DND-41 (cell line): ENCODE results near the gene DPP9.

Experiments used
- ATAC-seq: fragments of 200-7000 bp; cut with Tn5 transposase; 3 replicates; pipeline ENCODE4 v1.9.1; 2021; ENCODE audit warnings: low read depth; ENCODE audit not compliant: insufficient read depth
- DNase-seq: peaks from one replicate; pipeline ENCODE4 v3.0.0-alpha.2; 2020
- H2AFZ ChIP-seq: 2 replicates; pipeline ENCODE4 v1.6.0; 2012; ENCODE audit warnings: low read depth, low read length
- H3K27ac ChIP-seq: 2 replicates; pipeline ENCODE4 v1.5.1; 2012; ENCODE audit warnings: low read length, inconsistent platforms
- H3K27me3 ChIP-seq: fragments of 200-600 bp; sonication (generic); 2 replicates; pipeline ENCODE4 v1.6.0; 2012; ENCODE audit warnings: low read length, mild to moderate bottlenecking, inconsistent platforms; ENCODE audit not compliant: insufficient read depth, poor library complexity
- H3K36me3 ChIP-seq: 2 replicates; pipeline ENCODE4 v1.5.1; 2012; ENCODE audit warnings: low read length, inconsistent platforms; ENCODE audit not compliant: insufficient read depth
- H3K4me1 ChIP-seq: 2 replicates; pipeline ENCODE4 v1.5.1; 2012; ENCODE audit warnings: mild to moderate bottlenecking, low read length; ENCODE audit not compliant: insufficient read depth
- H3K4me2 ChIP-seq: 2 replicates; pipeline ENCODE4 v1.6.0; 2012; ENCODE audit warnings: mild to moderate bottlenecking, moderate library complexity, low read length, inconsistent platforms; ENCODE audit not compliant: insufficient read depth
- H3K4me3 ChIP-seq, 2 experiments: fragments of 200-600 bp in 1 of 2; shearing (Covaris generic) in 1 of 2; 2 replicates each; pipeline ENCODE4 v1.5.1; 2012 to 2016; ENCODE audit warnings: inconsistent platforms in 2 of 2, low read length in 2 of 2, mild to moderate bottlenecking in 2 of 2, low read depth in 1 of 2, moderate library complexity in 1 of 2
- H3K79me2 ChIP-seq: 2 replicates; pipeline ENCODE4 v1.6.0; 2012; ENCODE audit warnings: low read length, inconsistent platforms; ENCODE audit not compliant: insufficient read depth
- H3K9ac ChIP-seq: 2 replicates; pipeline ENCODE4 v1.6.0; 2012; ENCODE audit warnings: low read depth, mild to moderate bottlenecking, inconsistent platforms, low read length, moderate library complexity
- H3K9me3 ChIP-seq: 2 replicates; pipeline ENCODE4 v1.5.1; 2012; ENCODE audit warnings: low read length, moderate library complexity, mild to moderate bottlenecking, inconsistent platforms; ENCODE audit not compliant: insufficient read depth, severe bottlenecking
- H4K20me1 ChIP-seq: 2 replicates; pipeline ENCODE4 v1.6.0; 2012; ENCODE audit warnings: low read length; ENCODE audit not compliant: insufficient read depth
- EZH2 ChIP-seq: IDR thresholded peaks from 3 replicates; pipeline ENCODE4 v1.6.1; 2012; ENCODE audit warnings: borderline replicate concordance, low read depth, mild to moderate bottlenecking, moderate library complexity, low read length, inconsistent platforms; ENCODE audit not compliant: severe bottlenecking
- TF ChIP-seq, protein P1 (sequence below): IDR thresholded peaks from 2 replicates; pipeline ENCODE4 v1.5.1; 2012; ENCODE audit warnings: borderline replicate concordance, low read length, moderate library complexity, mild to moderate bottlenecking; ENCODE audit not compliant: poor library complexity, severe bottlenecking; ENCODE audit errors: extremely low read depth

The DPP9 gene

DNA sequence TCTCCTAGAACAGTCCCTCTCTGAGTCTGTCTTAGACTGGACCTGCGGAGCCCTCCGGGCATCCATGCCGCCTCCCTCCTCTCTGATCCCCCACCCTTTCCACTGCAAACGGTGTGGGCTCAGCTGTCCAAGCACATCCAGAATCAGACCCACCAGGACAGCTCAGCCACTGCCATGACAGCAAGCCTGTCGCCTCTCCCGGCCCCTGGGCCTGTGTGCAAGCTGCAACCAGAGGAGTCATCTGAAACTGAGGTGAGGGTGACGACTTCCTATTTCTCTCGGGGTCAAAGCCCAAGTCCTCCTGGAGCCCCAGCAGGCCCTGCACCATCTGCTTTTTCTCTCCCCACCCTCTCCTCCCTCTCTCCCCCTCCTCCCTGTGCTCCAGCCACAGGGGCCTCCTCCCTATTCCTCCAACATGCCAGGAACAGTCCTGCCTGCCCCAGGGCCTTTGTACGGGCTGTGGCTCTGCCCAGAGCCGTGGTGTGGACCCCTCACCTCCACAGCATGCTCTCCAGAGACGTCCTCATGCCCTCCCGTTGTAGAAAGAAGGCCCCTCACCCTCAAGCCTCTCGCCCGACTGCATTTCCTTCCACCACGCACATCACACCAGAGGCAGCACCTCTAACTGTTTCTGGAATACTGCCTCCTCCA lies 30.0 kb downstream of the DPP9 start:
- Histone ChIP-seq H3K27me3 (no peaks in the 10 kb centered on the region), H4K20me1 (peaks cover 10% of the 10 kb centered on the region), H3K4me3 (no peak overlapping the region), H3K9ac (no peak overlapping the region), H2AFZ (no peak overlapping the region), H3K4me1 (no peaks in the 10 kb centered on the region), H3K9me3 (no peaks in the 10 kb centered on the region), H3K36me3 (peaks cover 87% of the 10 kb centered on the region), H3K27ac (no peak overlapping the region), H3K4me2 (no peak overlapping the region), H3K79me2 (no peaks in the 10 kb centered on the region)
- DNase-seq (no peak), ATAC-seq (no peak)
- TF ChIP-seq EZH2 = no peak
- TF ChIP-seq, protein P1, sequence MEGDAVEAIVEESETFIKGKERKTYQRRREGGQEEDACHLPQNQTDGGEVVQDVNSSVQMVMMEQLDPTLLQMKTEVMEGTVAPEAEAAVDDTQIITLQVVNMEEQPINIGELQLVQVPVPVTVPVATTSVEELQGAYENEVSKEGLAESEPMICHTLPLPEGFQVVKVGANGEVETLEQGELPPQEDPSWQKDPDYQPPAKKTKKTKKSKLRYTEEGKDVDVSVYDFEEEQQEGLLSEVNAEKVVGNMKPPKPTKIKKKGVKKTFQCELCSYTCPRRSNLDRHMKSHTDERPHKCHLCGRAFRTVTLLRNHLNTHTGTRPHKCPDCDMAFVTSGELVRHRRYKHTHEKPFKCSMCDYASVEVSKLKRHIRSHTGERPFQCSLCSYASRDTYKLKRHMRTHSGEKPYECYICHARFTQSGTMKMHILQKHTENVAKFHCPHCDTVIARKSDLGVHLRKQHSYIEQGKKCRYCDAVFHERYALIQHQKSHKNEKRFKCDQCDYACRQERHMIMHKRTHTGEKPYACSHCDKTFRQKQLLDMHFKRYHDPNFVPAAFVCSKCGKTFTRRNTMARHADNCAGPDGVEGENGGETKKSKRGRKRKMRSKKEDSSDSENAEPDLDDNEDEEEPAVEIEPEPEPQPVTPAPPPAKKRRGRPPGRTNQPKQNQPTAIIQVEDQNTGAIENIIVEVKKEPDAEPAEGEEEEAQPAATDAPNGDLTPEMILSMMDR = no peak

DNA sequence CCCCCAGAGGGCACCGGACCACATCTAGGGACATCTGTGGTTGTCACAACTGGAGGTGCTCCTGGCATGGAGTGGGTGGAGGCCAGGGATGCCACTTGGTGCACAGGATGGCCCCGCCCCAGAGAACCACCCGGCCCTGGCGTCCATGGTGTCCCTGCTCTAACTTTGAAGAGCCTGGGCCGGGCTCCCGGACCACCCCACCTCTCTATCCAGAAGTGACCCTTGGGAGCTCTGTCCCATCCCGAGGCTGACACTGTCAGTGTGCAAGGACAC lies 30.6 kb downstream of the DPP9 start:
- H3K4me2 ChIP-seq = no peak overlapping the region
- no peak overlapping the region for H3K9ac ChIP-seq
- no peak for DNase-seq
- H3K27me3 ChIP-seq = no peaks in the 10 kb centered on the region
- peaks cover 87% of the 10 kb centered on the region for H3K36me3 ChIP-seq
- TF ChIP-seq, protein P1 = no peak
- TF ChIP-seq EZH2 = no peak
- no peak overlapping the region for H3K4me3 ChIP-seq
- no peaks in the 10 kb centered on the region for H3K79me2 ChIP-seq
- no peak for ATAC-seq
- H3K9me3 ChIP-seq = no peaks in the 10 kb centered on the region
- peaks cover 10% of the 10 kb centered on the region for H4K20me1 ChIP-seq
- no peaks in the 10 kb centered on the region for H3K4me1 ChIP-seq
- no peak overlapping the region for H3K27ac ChIP-seq
- no peak overlapping the region for H2AFZ ChIP-seq

DNA sequence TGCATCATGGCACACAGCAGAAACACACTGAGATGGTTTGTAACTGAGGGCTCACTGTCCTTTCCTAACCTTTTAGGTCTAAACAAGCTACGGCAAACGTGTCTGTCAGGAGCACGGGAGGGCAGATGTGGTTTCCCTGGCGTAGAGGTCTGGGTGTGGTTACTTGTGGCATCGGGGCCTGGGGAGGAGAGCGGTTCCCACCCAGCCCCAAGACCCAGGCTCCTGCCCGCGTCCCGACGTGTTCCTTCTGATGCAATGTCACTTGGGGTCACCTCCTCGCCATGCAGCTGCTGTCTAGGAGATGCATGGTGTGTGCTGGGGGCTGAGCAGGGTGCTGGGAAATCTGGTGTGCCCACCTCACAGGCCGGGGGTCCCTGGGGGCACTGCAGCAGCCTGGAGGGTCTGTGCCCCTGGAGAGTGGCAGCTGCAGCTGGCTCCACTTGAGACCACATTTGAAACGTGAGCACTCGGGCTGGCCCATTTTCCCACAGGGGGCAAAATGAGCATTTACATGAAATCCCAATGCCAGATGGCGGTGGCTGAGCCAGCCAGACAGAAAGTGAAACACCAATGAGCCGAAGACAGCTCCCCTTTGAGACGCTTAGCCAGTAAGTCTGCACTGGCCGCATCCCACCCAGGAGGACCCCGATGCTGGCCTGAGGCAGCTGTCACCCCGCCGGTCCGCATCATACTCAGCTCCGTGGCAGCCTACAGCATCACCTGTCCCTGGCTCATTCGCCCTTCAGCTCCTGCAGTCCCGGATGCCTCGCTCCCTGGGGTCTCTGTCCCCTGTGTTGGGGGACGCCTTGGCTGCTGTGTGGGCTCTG lies 31.2 kb downstream of the DPP9 start:
- no peak for ATAC-seq
- no peak overlapping the region for H3K27ac ChIP-seq

More for the DNA sequence above, 31.2 kb downstream of the DPP9 start:
- Histone ChIP-seq H3K9ac (no peak overlapping the region), H3K4me1 (no peaks in the 10 kb centered on the region), H3K27me3 (no peaks in the 10 kb centered on the region), H4K20me1 (peaks cover 8% of the 10 kb centered on the region), H3K36me3 (peaks cover 83% of the 10 kb centered on the region), H3K9me3 (no peaks in the 10 kb centered on the region), H3K79me2 (no peaks in the 10 kb centered on the region), H3K4me3 (no peak overlapping the region), H2AFZ (no peak overlapping the region), H3K4me2 (no peak overlapping the region)
- no peak for DNase-seq
- TF ChIP-seq, protein P1 = no peak
- TF ChIP-seq EZH2 = no peak
